Measurements from ENCODE around the gene CACNB3.

GRCh38 chr12:48819986-48820725, 1.9 kb downstream of the CACNB3 start:
- no peak for TF ChIP-seq POLR2AphosphoS5 (IDR thresholded peaks at IDR 0.05; ENCODE audit: insufficient read depth in 1 of 2, low read depth in 1 of 2)
- no peak for TF ChIP-seq POLR2A (IDR thresholded peaks at IDR 0.05)
- TF ChIP-seq, protein P1, sequence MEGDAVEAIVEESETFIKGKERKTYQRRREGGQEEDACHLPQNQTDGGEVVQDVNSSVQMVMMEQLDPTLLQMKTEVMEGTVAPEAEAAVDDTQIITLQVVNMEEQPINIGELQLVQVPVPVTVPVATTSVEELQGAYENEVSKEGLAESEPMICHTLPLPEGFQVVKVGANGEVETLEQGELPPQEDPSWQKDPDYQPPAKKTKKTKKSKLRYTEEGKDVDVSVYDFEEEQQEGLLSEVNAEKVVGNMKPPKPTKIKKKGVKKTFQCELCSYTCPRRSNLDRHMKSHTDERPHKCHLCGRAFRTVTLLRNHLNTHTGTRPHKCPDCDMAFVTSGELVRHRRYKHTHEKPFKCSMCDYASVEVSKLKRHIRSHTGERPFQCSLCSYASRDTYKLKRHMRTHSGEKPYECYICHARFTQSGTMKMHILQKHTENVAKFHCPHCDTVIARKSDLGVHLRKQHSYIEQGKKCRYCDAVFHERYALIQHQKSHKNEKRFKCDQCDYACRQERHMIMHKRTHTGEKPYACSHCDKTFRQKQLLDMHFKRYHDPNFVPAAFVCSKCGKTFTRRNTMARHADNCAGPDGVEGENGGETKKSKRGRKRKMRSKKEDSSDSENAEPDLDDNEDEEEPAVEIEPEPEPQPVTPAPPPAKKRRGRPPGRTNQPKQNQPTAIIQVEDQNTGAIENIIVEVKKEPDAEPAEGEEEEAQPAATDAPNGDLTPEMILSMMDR (IDR thresholded peaks at IDR 0.05), result no peak

All from vagina (tissue), 2 donors.